OCI-LY1 (cell line): ENCODE measurements around the gene ANO2.

Experiments
- H2AFZ ChIP-seq: fragments of 200-600 bp; sonication (generic), shearing (Covaris generic); 2 replicates; pipeline ENCODE4 v1.6.0; 2014; ENCODE audit warnings: antibody characterized with exemption, mild to moderate bottlenecking, low read length
- H3F3A ChIP-seq: fragments of 200-600 bp; sonication (generic), shearing (Covaris generic); 2 replicates; pipeline ENCODE4 v1.6.0; 2014; ENCODE audit warnings: mild to moderate bottlenecking, antibody characterized with exemption, low read length, moderate library complexity; ENCODE audit not compliant: insufficient read depth
- H3K27ac ChIP-seq: fragments of 200-600 bp; sonication (generic); 2 replicates; pipeline ENCODE4 v1.5.1; 2014; ENCODE audit warnings: low read length, mixed run types, mild to moderate bottlenecking, low read depth; ENCODE audit not compliant: poor library complexity, severe bottlenecking
- H3K27me3 ChIP-seq: fragments of 200-600 bp; sonication (generic); 2 replicates; pipeline ENCODE4 v1.6.0; 2014; ENCODE audit warnings: antibody characterized with exemption, mild to moderate bottlenecking, low read length, moderate library complexity; ENCODE audit not compliant: insufficient read depth
- H3K36me3 ChIP-seq: fragments of 200-600 bp; sonication (generic); 2 replicates; pipeline ENCODE4 v1.6.1; 2014; ENCODE audit warnings: mild to moderate bottlenecking, antibody characterized with exemption, low read length, moderate library complexity, mixed read lengths; ENCODE audit not compliant: insufficient read depth
- H3K4me1 ChIP-seq: fragments of 200-600 bp; sonication (generic); 2 replicates; pipeline ENCODE4 v1.5.1; 2014; ENCODE audit warnings: mild to moderate bottlenecking, low read length, moderate library complexity; ENCODE audit not compliant: insufficient read depth, severe bottlenecking
- H3K4me2 ChIP-seq: fragments of 200-600 bp; sonication (generic), shearing (Covaris generic); 2 replicates; pipeline ENCODE4 v1.6.1; 2014; ENCODE audit warnings: low read length
- H3K4me3 ChIP-seq: fragments of 200-600 bp; sonication (generic); 2 replicates; pipeline ENCODE4 v1.5.1; 2014; ENCODE audit warnings: low read length, low read depth, mild to moderate bottlenecking, mixed read lengths; ENCODE audit not compliant: poor library complexity, severe bottlenecking
- H3K79me2 ChIP-seq: fragments of 200-600 bp; shearing (Covaris generic); 2 replicates; pipeline ENCODE4 v1.6.1; 2016; ENCODE audit warnings: mixed run types, low read length, mixed read lengths; ENCODE audit not compliant: insufficient read depth
- H3K9ac ChIP-seq: fragments of 200-600 bp; sonication (generic), shearing (Covaris generic); 2 replicates; pipeline ENCODE4 v1.6.1; 2014; ENCODE audit warnings: mild to moderate bottlenecking, low read length, mixed read lengths
- H3K9me2 ChIP-seq: fragments of 200-600 bp; sonication (generic), shearing (Covaris generic); 2 replicates; pipeline ENCODE4 v1.6.1; 2014; ENCODE audit warnings: low read depth, mild to moderate bottlenecking, low read length, mixed read lengths
- H3K9me3 ChIP-seq: fragments of 200-600 bp; shearing (Covaris generic); 2 replicates; pipeline ENCODE4 v1.6.1; 2014; ENCODE audit warnings: low read length, mixed read lengths
- H4K20me1 ChIP-seq: fragments of 200-600 bp; sonication (generic), shearing (Covaris generic); 2 replicates; pipeline ENCODE4 v1.6.0; 2016; ENCODE audit warnings: mild to moderate bottlenecking, low read length; ENCODE audit not compliant: insufficient read depth
- EZH2 ChIP-seq: fragments of 200-600 bp; sonication (generic), shearing (Covaris generic); IDR thresholded peaks from 2 replicates; pipeline ENCODE4 v1.8.0; 2017; ENCODE audit warnings: borderline replicate concordance, mixed run types, mild to moderate bottlenecking, antibody characterized with exemption, low read length, moderate library complexity, mixed read lengths
- TF ChIP-seq, protein P1 (sequence below): fragments of 200-600 bp; sonication (generic), shearing (Covaris generic); IDR thresholded peaks from 2 replicates; pipeline ENCODE4 v1.5.1; 2017; ENCODE audit warnings: mild to moderate bottlenecking, antibody characterized with exemption, low read length, moderate library complexity, mixed read lengths

ANO2 gene

DNA sequence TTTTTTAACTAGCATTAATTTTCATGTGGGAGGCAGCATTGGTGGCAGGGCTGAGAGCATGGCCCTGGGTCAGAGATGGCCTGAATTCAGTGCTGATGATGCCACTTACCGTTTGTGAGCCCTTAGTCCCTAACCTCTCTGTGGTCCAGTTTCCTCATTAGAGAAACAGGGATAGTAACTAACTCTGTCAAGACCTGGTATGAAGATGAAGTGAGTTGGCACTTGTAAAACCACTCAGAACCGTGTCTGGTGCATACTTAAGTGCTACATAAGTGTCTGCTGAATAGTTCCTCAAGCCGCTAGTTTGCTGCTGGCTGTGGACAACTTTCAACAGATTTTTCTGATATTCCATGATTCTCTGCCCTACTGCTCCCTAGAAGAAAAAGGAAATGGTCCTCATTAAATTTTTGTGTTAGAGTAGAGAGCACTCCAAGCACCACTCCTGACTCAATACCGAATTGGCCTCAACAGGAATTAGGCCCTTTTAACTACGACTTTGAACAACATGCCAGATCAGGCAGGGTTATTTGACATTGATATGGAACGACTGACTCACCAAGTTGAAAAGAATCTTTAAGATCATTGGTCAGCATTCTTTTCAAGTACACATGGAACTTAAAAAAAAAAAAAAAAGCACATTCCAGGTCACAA, 250.2 kb downstream of the ANO2 start:
- TF ChIP-seq EZH2: no peak
- TF ChIP-seq, protein P1, sequence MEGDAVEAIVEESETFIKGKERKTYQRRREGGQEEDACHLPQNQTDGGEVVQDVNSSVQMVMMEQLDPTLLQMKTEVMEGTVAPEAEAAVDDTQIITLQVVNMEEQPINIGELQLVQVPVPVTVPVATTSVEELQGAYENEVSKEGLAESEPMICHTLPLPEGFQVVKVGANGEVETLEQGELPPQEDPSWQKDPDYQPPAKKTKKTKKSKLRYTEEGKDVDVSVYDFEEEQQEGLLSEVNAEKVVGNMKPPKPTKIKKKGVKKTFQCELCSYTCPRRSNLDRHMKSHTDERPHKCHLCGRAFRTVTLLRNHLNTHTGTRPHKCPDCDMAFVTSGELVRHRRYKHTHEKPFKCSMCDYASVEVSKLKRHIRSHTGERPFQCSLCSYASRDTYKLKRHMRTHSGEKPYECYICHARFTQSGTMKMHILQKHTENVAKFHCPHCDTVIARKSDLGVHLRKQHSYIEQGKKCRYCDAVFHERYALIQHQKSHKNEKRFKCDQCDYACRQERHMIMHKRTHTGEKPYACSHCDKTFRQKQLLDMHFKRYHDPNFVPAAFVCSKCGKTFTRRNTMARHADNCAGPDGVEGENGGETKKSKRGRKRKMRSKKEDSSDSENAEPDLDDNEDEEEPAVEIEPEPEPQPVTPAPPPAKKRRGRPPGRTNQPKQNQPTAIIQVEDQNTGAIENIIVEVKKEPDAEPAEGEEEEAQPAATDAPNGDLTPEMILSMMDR: no peak
- Histone ChIP-seq H3F3A (no peaks in the 10 kb centered on the region), H3K9ac (no peak overlapping the region), H3K9me3 (no peaks in the 10 kb centered on the region), H3K79me2 (no peaks in the 10 kb centered on the region), H3K36me3 (no peaks in the 10 kb centered on the region), H3K9me2 (no peaks in the 10 kb centered on the region), H3K4me2 (no peak overlapping the region), H2AFZ (no peak overlapping the region), H4K20me1 (no peaks in the 10 kb centered on the region), H3K4me3 (no peak overlapping the region), H3K4me1 (no peaks in the 10 kb centered on the region), H3K27me3 (no peaks in the 10 kb centered on the region), H3K27ac (no peak overlapping the region)

DNA sequence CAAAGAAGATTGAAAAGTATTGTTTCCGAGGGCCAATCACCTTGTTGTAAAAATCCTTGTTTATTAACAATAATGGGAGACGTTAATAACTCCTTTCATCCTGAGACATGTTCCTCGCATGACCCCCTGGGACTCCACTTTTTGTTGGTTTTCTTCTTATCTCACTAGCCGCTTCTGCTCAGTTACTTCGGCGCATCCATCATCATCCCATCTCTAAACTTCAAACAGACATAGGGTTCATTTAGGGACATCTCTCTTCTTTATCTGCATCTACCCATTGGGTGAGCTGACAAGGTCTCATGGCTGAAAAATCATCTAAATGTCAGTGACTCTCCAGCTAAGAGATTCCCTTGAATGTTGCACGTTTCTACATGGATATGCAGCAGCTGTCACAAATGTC, 252.2 kb downstream of the ANO2 start:
- Histone ChIP-seq H3K4me3 (no peak overlapping the region), H3K4me2 (no peak overlapping the region), H3F3A (no peaks in the 10 kb centered on the region), H3K9me3 (no peaks in the 10 kb centered on the region), H3K9me2 (no peaks in the 10 kb centered on the region), H2AFZ (no peak overlapping the region), H3K4me1 (no peaks in the 10 kb centered on the region), H3K79me2 (no peaks in the 10 kb centered on the region), H3K27ac (no peak overlapping the region), H3K27me3 (no peaks in the 10 kb centered on the region), H4K20me1 (no peaks in the 10 kb centered on the region), H3K9ac (no peak overlapping the region), H3K36me3 (no peaks in the 10 kb centered on the region)
- TF ChIP-seq EZH2: no peak
- TF ChIP-seq, protein P1: no peak

DNA sequence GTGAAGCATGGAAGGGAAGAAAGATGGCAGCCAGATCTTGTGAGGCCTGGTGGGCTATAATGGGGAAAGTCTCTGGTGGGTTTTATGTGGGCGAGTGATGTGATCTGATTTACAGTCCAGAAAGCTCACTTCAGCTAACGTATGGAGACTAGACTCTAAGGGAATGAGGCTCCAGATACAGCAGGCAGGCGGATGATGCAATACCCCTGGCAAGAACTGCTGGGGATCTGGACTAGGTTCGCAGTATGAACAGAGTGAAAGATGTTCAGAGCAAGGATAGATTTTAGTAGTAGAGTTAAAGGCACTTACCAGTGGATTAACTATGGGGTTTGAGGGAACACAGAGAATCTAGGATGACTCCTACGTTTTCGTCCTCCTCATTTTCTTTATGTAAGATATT, 253.1 kb downstream of the ANO2 start:
- Histone ChIP-seq H3K79me2 (no peaks in the 10 kb centered on the region), H3K4me3 (no peak overlapping the region), H3K4me2 (no peak overlapping the region), H3K27ac (no peak overlapping the region), H3K27me3 (no peaks in the 10 kb centered on the region), H4K20me1 (no peaks in the 10 kb centered on the region), H3K9me3 (no peaks in the 10 kb centered on the region), H3K9me2 (no peaks in the 10 kb centered on the region), H3K9ac (no peak overlapping the region), H3K4me1 (no peaks in the 10 kb centered on the region), H3F3A (no peaks in the 10 kb centered on the region), H3K36me3 (no peaks in the 10 kb centered on the region), H2AFZ (no peak overlapping the region)
- TF ChIP-seq, protein P1: no peak
